ENCODE results near the gene DUSP16.
"Not testable (repeated sequence)": the region's sequence is repeated elsewhere in the genome, so short reads cannot be mapped to it uniquely, and the experiment has no call there.

The DUSP16 gene

GRCh38 chr12:12562585-12563261 lies at the start of gene DUSP16:
Gene DUSP16, minus strand, starts transcription at chr12:12562863. Its CDS starts 41,765 bp downstream, at chr12:12521098.
- peak; percentile 70 for DNase-seq

- no peak for DNase-seq
Measured at GRCh38 chr12:12612358-12612757, 49.7 kb upstream of the DUSP16 start.

- DNase-seq, result peak; percentile 83
Measured at GRCh38 chr12:12611512-12612306, 49.0 kb upstream of the DUSP16 start, which contains the start of gene CREBL2. Gene CREBL2, plus strand, starts transcription at chr12:12611876. Its CDS starts 297 bp downstream, at chr12:12612173.

GRCh38 chr12:12610711-12611110 lies 48.0 kb upstream of the DUSP16 start:
- DNase-seq, result no peak

GRCh38 chr12:12609692-12610091 lies 47.0 kb upstream of the DUSP16 start:
- no peak for DNase-seq

DNA sequence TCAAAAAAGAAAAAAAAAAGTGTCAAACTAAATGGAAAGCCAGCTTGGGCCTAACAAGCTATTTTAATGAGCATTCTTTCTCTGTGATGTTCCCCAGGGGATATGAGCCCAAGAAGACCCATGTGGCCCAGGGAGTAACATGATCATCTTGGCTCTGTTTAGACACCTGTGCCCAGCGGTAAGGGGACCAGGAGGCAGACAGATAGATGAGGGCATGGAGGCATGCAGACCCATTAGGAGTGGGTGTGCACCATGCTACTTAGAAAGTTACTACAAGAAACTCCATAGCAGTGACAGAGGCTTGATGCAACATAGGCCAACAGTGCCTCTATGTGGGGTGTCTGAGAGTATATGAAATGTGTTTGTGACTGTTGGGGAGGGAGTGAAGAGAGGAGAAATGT lies 45.9 kb upstream of the DUSP16 start:
- no peak for DNase-seq

GRCh38 chr12:12606781-12607589 lies 44.3 kb upstream of the DUSP16 start:
- no peak for DNase-seq

DNA sequence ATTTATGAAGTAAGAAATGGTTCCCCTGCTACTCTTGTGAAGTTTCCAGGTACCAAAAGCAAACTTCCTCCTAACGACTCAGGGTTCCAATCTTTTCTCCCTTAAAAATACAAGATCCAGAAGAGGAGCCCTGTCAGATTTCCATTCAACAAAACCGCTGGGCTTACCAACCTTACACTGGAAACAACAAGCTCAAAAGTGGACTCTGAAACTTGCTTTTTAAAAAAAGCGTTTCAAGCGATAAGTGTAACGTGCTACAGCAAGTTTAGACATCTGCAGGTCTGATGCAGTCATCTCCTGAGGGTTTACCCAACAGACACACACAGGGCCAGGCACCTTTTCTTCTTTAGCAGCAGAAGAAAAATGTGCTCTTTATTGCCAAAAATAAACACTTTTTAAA lies 42.1 kb upstream of the DUSP16 start:
- DNase-seq, result no peak

GRCh38 chr12:12600659-12601058 lies 38.0 kb upstream of the DUSP16 start:
- no peak for DNase-seq

GRCh38 chr12:12599750-12600643 lies 37.3 kb upstream of the DUSP16 start:
- DNase-seq, result no peak

DNA sequence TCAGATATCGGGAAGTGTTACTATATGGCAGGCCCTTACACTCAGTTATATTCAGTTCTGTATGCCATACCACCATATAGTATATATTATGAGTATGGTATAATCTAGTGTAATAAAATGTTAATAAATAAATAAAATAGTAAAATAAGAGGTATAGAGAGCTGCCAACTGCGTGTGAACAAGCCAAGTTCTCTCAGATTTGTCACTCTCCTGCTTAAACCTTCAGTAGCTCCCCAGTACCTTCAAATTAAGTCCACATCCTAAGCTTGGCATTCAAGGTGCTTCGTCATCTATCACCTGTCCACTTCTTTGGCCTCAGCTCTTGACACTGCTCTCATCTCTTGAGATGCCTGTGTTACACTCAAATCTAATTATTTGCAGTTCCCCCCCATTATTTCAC lies 36.2 kb upstream of the DUSP16 start:
- DNase-seq, result no peak

DNA sequence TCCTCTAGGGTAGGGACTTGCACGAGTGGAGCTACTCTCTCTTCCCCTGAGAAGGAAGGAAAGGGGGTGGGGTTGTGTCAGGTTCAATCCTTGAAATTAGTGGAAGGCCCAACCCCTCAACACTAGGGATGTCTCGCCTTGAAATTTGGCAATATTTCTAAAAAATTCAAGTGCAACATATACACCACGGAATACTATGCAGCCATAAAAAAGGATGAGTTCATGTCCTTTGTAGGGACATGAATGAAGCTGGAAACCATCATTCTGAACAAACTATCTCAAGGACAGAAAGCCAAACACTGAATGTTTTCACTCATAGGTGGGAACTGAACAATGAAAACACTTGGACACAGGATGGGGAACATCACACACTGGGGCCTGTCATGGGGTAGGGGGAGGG lies 33.9 kb upstream of the DUSP16 start:
- not testable (repeated sequence) for DNase-seq

DNA sequence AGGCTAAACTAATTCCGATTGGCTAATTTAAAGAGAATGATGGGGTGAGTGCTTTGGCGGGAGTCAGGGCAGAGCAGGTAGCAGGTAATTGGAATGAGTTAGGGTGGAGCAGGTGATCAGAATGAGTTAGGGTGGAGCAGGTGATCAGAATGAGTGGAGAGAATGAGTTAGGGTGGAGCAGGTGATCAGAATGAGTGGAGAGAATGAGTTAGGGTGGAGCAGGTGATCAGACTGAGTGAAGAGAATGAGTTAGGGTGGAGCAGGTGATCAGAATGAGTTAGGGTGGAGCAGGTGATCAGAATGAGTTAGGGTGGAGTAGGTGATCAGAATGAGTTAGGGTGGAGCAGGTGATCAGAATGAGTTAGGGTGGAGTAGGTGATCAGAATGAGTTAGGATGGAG lies 33.3 kb upstream of the DUSP16 start:
- not testable (repeated sequence) for DNase-seq

- no peak for DNase-seq
Measured at GRCh38 chr12:12592930-12593329, 30.3 kb upstream of the DUSP16 start.

GRCh38 chr12:12590961-12591360 lies 28.3 kb upstream of the DUSP16 start:
- DNase-seq, result no peak

- not testable (repeated sequence) for DNase-seq
Measured at GRCh38 chr12:12588436-12588835, 25.8 kb upstream of the DUSP16 start.

DNA sequence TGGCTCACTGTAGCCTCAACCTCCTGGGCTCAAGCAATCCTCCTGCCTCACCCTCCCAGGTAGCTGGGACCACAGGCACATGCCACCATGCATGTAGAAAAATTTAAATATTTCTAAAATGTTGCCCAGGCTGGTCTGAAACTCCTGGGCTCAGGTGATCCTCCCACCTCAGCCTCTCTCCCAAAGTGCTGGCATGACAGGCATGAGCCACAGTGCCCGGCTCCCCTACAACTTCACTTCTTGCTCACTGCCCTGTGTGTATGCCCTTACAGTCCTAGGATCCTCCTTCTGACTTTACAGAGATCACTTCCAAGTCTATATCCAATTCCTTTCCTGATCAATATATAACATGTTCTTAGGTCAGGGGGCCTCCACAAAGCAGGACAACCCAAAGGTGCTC lies 25.2 kb upstream of the DUSP16 start:
- DNase-seq, result no peak

DNA sequence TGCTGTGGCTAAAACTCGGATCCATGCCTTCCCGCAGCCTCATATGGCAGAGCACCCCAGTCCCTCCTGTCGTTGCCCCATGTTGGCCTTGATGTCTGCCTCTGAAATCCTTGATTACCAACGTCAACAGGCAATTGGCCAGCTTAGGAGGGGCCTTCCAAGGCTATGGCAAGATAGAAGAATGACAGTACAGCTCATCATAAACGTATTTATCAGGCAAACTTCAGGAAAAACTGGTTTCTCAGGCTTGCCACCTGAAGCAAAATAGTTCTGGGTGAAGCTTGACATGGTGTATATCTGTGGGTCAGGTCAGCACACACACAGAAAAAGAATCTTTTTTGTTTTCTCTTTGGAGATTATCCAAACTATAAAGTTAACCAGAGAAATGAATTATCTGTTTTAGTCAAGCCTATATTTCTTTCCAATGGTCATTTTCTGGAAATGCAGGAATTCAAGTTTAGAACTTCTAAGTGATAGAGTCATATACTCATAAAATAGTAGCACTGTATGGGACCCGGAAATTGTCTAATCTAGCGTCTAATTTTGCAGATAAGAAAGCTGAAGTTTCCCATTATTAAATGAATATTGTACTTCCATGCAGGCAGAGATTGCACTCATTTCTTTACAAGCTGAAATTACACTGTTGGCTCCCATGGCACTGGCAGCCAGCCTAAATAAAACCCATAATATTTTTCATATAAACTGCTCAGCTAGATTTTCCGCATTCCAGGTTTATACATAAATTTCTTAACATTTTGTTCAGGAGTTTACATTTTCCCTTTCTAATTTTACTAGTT lies 24.4 kb upstream of the DUSP16 start:
- DNase-seq, result no peak

DNA sequence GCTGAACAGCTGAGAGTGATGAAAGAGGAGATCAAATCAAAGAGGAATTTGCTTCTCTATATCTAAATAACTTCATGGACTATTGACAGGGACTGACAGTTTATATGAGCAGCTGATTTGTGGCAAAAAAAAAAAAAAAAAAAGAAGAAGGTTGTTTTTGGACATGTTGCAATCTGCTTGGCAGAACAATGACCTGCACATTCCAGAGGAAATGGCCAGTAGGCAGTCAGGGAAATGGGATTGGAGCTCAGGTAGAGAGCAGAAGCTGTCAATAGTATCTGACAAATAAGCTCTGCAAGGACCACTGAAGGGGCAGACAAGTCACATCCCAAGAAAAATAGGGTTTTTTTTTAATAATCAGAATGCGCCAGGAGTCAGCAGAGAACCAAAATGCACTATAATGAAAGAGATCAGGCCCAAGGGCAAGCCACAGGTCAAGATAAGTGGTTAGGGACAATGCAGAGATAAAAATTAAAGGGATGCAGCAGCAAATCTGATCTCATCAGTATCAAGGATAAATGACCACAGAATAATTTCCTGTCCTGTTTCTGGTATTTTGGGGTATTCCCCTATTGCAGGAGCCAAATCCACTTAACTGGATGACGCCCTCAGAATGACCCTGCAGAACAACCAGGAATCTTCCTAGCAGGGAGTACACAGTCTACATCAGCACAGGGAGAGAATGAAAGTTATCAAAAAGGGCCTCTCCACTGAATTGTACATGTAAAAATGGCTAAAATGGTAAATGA lies 22.6 kb upstream of the DUSP16 start:
- no peak for DNase-seq

DNA sequence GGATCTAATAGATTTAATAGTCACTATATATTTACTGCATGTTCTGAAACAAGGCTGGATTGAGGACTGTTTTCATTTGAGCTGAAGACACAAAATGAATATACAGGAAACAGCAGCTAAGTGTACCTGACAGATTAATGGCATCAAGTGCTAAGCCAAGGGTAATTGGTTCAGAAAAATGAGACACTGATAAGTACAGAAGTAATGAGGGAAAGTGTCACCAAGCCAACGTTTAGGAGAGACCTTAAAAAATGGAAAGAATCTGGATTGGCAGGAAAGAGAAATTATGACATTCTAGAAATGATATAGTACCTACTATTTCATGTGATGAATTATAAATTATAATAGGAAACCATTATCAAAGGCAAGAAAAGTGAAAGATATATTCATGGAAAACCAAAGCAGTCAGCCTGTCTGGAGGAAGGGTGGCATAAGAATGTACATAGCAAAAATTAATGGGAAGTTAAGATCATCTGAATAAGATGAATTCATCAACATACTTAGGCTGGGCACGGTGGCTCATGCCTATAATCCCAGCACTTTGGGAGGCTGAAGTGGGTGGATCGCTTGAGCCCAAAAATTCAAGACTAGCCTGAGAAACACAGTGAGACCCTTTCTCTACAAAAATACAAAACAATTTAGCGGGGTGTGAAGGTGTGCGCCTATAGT lies 21.0 kb upstream of the DUSP16 start:
- DNase-seq, result no peak

Measured in activated CD8-positive, alpha-beta memory T cell treated with anti-CD3 and anti-CD28 coated beads, Interleukin-2, amount 50 U/mL, for 4 hours (primary cell).